NOMO-1 treated with DMSO at 0.1 percent for 48 hours (cell line): ENCODE results near the gene PITPNM1.

ENCODE experiments used
- DNase-seq: peaks from one replicate; lab custom pipeline; 2025; ENCODE audit not compliant: unreplicated experiment; lab: John Stamatoyannopoulos, UW

Gene PITPNM1

DNA sequence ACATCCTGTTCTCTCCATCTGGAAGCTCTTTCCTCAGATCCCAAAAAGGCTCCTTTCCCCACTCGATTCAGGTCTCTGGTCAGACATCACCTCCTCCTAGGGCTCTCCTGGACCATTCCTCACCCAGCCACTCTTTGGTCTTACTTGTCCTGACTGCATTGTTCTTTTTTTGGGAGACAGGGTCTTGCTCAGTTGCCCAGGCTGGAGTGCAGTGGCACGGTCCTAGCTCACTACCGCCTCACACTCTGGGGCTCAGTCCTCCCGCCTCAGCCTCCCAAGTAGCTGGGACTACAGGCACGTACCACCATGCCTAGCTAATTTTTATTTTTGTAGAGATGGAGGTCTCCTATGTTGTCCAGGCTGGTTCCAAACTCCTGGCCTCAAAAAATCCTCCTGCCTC, 59.6 kb downstream of the PITPNM1 start:
- no peak for DNase-seq

DNA sequence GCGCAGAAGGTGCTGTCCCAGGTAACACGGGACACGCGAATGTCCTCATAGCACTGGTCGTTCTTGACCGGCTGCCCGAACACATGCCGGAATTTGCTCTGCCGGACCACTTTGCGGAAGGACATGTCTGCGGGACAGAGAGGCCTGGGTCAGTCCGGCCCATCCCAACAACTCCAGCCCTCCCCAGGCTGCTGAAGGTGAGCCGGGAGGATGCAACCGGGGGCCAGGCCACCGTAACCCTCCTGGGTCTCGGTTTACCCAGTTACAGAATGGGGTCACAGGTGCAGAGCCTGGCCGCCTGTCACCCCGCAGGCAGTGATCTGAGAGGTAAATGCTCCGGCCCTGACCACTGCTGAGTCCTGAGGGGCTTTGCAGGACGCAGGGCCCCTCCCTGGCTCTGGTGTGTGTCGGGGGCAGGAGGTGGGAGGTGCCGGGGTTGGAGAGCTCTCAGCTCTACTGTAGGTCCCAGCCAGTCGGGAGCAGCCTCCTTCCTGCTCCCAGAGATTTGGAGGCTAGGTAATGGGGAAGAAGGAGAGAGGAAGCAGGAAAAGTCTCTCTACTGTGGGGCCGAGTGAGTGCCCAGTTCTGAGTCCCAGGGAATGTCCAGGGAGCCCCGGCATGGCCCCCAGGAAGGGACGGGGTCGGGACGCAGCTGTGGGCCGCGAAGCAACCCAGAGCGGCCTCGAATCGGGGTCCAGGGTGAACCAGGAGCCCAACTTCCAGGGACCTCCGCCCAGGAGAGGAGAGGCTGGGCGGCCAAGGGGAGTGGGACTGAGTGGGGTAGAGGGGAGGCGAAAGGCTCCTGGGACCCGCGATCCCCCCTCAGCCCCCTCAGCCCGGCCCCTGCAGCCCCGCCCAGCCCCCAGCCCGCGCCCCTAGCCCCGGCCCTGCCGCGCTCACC, 62.4 kb downstream of the PITPNM1 start:
- DNase-seq: no peak
